ENCODE data around the gene HELLS.
"Not testable (repeated sequence)": the region's sequence is repeated elsewhere in the genome, so short reads cannot be mapped to it uniquely, and the experiment has no call there.

Gene HELLS

DNA sequence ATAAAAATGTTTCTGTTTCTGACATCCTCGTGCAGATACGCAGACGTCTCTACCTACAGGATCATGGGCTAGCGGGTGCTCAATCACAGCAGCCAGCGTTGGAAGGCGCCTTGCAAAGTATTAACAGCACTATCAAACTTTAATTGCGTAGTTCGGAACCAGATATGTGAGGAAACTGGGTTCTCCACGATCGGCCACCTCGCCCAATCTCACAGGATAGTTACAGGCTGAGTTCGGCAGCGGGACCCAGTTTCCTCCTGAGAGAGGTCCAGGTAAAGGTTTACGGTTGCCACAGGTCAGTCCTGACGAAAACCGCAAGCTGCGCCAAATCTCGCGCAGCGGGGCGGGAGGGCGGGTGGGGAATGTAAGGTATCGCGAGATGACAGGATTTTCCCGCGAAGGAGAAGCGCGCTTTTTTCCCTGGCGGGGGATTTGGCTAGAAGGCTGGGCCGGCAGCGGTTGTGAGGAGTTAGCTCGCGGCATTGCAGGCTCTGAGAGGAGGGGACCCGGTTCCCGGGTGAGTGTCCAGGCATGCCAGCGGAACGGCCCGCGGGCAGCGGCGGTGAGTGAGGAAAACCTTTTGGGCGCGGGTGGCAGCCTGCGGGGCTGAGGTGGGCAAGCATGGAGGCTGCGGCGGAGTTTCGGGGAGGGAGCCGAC is at the start of gene HELLS:
TSS of gene HELLS (plus strand) at position 398 of the 658 bp plus-strand sequence. CDS start at position 532, 134 bp downstream.
- DNase-seq (ENCODE audit: low read depth in 2 of 3, low spot score in 1 of 3), result peak; percentile 70 to 73 (median 71)

DNA sequence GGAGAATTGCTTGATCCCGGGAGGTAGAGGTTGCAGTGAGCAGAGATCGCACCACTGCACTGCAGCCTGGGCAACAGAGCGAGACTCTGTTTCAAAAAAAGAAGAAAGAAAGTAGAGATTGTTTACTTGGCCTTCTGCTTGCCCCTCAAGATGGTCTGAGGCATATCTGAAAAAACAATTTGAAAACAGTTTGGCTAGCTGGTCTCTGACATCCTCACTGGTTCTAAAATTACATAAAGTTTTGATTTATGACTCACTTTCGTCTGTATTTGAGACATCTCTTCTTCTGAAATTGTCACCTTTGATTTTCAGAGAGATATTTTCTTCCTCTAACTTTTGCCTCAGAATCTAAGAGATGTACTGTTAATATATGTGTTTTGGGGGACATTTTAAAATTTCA is 49.6 kb upstream of the HELLS start:
- no peak for DNase-seq (ENCODE audit: low read depth in 2 of 3, low spot score in 1 of 3)

DNA sequence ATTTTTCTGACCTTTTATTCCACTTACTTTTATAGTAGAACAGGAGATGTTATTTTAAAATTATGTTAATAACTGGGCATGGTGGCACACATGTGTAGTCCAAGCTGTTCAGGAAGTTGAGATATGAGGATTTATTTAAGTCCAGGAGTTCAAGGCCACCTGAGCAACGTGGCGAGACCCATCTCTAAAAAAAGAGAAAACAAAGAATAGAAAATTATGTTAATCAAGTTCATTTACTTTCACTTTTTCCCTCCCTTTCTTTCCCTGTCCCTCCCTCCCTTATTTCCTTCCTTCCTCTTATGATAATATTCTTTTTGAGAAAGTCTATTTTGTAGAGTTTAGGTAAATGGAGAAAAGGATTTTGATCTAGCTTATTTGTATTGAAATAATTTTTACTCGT is 48.9 kb upstream of the HELLS start:
- DNase-seq (ENCODE audit: low read depth in 2 of 3, low spot score in 1 of 3), result no peak

DNA sequence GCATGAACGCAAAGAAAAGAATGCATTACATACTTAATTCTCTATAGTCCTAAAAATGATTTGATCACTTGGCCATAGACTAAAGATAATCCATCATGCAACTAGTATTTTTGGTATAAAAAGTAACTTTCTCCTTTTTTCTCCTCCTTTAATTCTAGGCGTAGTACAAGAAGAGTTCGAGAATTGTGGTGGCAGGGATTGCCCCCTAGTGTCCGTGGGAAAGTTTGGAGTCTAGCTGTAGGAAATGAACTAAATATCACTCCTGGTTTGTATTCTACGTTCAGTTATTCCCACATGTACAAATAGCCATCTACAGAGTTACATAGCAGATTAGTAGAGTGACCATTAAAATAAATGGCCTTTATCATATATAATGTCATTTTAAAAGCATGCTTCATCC is 45.5 kb upstream of the HELLS start:
- no peak for DNase-seq (ENCODE audit: low read depth in 2 of 3, low spot score in 1 of 3)

DNA sequence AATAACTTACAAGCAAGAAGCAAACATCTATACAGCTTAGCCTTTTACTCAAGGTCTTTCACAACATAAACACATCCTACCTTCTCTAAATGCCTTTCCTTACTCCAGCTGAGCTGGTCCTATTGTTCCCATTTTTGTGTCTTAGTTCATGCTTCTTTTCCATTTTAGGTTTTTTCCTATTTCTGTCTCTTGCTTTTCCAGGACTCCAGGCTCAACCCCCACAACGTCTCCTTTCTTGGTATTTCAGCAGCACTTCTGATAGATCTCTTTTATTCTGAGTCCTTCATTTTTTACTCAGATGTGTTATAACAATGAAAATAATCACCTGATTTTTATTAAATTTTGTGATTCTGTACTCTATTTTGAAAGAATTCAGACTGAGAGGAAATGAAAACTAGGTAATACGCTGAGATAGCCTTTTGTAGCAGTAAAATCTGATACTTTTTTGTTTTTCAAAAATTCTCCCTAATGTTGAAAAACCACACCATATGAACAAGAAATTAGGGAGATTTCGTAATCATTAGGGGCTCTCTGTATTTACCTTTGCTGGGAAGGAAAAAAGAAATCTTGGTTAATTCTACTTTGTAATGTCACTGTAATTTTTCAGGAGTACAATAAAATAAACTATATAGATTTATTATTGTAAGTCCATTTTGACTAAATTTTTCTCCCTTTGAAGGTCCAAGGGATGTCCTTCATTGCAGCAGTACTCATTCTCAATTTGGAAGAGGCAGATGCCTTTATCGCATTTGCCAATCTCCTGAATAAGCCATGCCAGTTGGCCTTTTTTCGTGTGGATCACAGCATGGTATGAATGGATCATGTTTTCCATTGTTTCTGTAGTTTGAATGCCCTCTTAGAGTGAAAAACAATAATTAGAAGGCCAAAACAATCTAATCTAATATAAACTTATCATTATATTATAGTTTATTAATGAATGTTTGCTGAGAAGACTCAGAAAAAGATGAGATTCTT is 24.0 kb upstream of the HELLS start:
- DNase-seq (ENCODE audit: low read depth in 2 of 3, low spot score in 1 of 3), result no peak

DNA sequence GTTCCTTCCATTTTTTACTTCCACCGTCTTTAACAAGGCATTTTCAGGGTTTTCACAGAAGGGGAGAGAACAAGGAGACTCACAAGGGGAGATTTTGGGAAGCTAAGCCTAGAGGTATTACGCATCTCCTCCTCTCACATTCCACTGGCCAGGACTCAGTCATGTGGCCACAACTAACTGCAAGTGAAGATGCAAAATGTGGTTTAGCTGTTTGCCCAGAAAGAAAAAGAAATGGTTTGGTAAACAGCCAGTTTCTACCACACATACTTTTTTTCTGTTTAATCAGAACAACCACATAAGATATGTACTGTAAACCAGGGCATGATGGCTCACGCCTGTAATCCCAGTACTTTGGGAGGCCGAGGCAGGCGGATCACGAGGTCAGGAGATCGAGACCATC is 21.4 kb upstream of the HELLS start:
- no peak for DNase-seq (ENCODE audit: low read depth in 2 of 3, low spot score in 1 of 3)

DNA sequence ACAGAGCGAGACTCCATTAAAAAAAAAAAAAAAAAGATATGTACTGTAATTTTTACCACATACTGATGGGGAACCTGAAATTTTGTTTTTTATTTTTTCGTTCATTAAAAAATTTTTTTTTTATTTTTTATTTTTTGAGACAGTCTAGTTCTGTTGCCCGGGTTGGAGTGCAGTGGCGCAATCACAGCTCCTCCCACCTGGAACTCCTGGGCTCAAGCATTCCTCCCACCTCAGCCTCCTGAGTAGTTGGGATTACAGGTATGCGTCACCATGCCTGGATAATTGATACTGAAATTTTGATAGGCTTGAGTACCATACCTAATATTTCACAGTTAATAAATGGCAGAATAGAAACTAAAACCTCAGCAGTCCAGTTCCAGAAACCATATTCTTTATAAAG is 20.9 kb upstream of the HELLS start:
- DNase-seq (ENCODE audit: low read depth in 2 of 3, low spot score in 1 of 3), result no peak

DNA sequence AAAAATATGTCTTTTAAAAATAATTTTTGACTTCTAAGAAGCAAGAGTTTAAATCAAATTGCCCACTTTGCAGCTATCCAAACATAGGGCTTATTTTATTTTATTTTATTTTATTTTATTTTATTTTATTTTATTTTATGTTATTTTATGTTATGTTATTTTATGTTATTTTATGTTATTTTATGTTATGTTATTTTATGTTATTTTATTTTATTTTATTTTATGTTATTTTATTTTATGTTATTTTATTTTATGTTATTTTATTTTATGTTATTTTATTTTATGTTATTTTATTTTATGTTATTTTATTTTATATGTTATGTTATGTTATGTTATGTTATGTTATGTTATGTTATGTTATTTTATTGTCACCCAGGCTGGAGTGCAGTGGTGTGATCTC is 14.0 kb upstream of the HELLS start:
- DNase-seq (ENCODE audit: low read depth in 2 of 3, low spot score in 1 of 3), result not testable (repeated sequence)

DNA sequence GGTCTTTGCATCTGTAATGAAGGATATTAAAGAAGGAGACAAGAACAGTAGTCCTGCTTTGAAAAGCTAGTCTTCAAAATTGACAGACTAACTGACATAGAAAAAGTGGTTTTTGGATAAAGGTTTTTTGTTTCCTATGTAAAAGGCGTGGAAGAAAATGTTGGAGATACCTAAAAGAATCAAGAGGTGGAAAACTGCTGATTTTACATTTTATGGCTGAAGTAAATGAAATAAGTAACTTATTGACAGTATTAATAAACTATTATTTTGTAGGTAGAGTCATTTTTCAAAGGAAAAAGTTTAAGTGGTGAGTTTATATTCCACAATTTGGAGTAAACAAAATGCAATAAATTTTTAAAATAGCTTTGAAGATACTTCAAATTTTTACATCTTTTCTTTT is 12.6 kb upstream of the HELLS start:
- DNase-seq (ENCODE audit: low read depth in 2 of 3, low spot score in 1 of 3), result no peak

DNA sequence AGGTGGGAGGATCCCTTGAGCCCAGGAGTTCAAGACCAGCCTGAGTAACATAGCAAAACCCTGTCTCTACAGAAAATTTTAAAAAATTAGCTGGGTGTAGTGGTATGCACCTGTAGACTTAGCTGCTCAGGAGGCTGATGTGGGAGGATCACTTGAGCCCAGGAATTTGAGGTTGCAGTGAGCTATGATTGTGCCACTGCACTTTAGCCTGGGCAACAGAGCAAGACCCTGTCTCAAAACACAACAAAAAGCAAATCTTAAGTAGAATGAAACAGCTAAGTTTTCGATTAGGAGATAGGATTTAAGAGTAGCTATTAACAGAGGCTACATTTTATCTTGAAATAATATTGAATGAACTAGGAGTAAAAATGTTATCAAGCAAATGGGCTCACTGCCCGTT is 3.3 kb upstream of the HELLS start:
- DNase-seq (ENCODE audit: low read depth in 2 of 3, low spot score in 1 of 3), result not testable (repeated sequence)

DNA sequence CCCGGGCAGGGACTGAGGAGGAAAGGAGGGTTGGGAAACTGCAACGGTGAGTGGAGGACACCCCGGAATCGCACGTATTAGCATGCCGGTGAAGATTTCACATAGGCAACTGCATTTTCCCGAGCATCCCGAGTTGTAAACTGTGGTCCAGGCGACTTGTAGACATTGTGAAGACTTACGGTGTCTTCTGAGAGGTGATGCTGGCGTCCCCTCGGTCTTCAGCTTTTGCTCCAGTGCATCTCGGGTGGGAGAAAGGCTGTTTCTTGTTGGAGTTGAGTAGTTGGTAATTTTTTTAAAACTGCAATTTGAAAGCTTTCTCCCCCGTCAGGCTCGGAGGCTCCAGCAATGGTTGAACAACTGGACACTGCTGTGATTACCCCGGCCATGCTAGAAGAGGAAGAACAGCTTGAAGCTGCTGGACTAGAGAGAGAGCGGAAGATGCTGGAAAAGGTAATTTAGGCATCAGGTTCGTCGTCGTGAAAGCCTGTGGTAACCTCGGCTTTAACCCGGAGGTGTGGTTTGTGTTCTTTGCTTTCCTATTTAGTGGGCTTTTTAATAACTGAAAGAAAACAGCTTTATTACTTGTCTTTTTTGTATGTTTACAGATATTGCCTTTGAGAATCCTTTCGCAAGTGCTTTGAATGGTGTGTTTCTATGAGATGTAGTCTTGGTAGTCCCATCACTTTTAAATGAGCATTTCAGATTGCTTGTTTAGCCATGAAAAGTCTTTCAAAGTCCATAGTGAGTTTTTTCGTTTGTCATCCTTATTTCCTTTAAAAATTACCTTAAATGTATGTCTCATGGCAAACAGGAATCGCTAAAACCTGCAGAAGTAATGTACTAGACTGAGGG is 687 bp downstream of the HELLS start:
- peak in 1 of 3 donors; percentile 2 for DNase-seq (ENCODE audit: low read depth in 2 of 3, low spot score in 1 of 3)

DNA sequence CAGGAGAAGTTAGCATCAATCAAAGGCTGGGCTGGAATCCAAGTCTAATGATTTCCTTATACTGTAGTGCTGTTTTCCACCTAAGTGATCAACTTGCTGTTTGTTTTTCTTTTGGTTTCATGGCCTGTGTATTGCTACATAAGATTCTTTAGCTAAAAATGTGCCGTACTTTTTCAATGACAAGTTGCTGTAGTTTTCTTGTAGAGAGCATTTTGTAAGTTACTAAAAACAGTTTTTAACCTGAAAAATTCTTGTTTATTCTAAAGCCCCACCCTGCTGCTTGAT is 1.3 kb downstream of the HELLS start:
- no peak for DNase-seq (ENCODE audit: low read depth in 2 of 3, low spot score in 1 of 3)

DNA sequence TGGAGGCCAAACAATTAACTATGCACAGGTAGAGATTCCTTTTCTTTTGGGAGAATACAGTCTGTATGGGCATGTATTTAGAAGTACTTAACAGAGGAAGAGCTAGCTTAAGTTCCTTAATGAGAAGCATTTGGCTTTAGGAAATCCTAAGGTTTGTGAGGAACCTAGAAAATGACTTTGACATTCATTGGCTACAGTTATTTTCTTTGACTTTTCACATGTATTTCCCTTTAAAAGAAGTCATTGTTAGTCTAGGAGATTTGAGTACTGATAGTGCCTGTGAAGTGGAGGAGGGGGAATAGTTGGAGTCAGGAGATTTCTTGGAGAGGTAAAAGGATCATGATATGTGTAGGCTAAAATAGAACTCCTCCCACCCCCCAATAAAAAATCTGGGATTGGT is 3.6 kb downstream of the HELLS start:
- DNase-seq (ENCODE audit: low read depth in 2 of 3, low spot score in 1 of 3), result no peak

DNA sequence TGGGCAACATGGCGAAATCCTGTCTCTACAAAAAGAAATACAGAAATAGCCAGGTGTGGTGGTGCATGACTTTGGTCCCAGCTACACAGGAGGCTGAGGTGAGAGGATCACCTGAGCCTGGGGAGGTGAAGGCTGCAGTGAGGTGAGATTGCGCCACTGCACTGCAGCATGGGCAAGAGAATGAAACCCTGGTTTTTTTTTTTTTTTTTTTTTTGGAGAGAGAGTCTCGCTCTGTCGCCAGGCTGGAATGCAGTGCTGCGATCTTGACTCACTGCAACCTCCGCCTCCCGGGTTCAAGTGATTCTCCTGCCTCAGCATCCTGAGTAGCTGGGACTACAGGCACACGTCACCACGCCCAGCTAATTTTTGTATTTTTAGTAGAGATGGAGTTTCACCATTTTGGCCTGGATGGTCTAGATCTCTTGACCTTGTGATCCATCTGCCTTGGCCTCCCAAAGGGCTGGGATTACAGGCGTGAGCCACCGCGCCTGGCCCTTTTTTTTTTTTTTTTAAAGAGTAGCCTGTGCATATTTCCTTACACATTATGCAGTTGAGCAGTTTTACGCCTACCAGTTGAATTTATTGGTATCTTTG is 22.2 kb downstream of the HELLS start:
- DNase-seq (ENCODE audit: low read depth in 2 of 3, low spot score in 1 of 3), result not testable (repeated sequence)

DNA sequence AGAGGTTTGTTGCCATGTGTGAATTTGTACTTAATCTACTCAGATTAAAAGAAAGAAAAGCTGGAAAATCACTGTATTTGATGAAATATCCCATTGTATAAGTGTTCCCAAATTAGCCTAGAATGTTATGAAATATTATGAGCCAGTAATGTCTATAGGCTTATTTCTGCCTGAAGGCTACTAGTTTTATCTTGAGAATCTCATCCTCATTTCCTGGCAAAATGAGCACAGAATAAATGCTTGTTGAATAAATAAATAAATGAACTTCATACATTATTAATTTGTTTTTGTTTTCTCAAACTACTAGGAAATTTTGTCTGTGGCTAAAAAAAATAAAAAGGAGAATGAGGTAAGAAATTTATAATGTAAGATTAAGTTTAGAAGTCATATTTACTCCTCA is 25.5 kb downstream of the HELLS start:
- no peak for DNase-seq (ENCODE audit: low read depth in 2 of 3, low spot score in 1 of 3)

DNA sequence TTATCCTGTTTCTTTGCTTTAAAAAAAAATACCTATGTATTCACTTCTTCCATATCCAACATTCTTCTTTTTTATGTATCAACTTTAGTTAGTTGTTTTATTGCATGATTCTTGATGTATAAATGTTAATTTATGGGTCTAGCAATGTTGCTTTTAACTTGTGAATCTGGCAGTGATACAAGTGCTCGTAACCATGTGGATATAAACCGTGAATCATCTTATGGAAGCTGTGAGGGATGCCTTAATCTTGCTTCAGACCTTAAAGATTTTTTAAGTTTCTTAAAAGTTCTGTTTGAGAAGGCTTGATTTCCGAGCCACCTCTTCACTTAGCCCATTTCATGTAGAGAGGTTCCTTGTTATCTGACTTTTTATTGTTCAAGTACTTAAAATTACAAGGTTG is 25.9 kb downstream of the HELLS start:
- no peak for DNase-seq (ENCODE audit: low read depth in 2 of 3, low spot score in 1 of 3)

DNA sequence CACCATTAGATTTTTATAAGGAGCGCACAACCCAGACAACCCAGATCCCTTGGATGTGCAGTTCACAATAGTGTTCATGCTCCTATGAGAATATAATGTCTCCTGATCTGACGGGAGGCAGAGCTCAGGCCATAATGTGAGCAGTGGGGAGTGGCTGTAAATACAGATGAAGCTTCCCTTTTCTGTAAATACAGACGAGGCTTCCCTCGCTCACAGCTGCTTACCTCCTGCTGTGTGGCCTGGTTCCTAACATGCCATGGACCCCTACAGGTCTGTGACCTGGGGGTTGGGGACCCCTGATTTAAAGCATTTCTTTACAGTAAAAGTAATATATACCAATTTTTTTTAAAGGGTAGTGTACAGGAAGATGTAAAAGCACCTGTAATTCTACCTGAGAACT is 33.2 kb downstream of the HELLS start:
- no peak for DNase-seq (ENCODE audit: low read depth in 2 of 3, low spot score in 1 of 3)

DNA sequence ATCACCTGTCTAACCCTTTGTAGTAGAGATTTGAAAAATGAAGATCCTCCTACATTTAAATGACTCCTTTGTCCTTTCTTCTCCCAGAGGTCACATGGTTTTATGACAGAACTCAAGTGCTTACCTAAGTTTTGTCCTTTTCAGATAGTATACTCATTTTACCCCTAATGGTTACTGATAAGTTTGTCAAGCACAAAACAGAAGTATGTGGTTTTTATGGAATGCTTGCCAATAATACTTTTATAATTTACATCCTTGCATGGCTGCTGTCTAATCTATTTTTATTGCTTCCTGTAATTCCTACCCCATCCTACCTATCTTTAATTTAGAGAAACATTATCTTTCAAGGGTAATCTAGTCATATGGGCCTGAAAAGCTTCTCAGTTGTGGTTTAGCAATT is 37.5 kb downstream of the HELLS start:
- DNase-seq (ENCODE audit: low read depth in 2 of 3, low spot score in 1 of 3), result no peak

DNA sequence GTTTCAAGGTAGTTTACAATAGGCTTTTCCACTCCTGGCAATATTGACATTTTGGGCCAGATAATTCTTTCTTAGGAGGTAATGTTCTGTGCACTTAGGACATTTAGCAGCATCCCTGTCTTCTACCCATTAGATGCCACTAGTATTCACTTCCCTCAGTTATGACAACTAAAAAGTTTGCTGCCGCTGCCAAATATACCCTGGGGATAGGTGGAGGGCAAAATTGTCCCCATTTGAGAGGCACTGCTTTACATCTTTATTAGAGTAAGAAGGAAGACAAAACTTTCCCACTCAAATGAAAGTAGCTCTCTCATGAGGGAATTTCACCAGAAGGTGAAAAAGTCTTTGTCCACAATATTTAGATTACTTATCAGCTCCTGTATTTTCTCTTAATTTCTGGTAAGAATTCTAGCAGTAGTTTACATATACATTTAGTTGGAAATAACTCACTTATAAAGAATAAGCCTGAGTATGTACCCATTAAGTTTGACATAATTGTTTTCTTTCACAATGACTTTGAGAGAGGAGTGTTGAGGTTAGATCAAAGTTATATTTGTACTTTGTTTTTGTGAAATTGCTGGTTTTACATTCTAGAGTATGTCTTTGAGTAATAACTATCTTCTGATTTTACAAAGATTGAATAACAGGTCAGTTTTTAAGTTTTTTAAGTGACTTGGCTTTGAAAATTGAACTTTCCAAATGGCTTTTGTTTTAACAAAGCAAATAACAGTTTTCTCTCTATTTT is 46.0 kb downstream of the HELLS start:
- DNase-seq (ENCODE audit: low read depth in 2 of 3, low spot score in 1 of 3), result no peak

DNA sequence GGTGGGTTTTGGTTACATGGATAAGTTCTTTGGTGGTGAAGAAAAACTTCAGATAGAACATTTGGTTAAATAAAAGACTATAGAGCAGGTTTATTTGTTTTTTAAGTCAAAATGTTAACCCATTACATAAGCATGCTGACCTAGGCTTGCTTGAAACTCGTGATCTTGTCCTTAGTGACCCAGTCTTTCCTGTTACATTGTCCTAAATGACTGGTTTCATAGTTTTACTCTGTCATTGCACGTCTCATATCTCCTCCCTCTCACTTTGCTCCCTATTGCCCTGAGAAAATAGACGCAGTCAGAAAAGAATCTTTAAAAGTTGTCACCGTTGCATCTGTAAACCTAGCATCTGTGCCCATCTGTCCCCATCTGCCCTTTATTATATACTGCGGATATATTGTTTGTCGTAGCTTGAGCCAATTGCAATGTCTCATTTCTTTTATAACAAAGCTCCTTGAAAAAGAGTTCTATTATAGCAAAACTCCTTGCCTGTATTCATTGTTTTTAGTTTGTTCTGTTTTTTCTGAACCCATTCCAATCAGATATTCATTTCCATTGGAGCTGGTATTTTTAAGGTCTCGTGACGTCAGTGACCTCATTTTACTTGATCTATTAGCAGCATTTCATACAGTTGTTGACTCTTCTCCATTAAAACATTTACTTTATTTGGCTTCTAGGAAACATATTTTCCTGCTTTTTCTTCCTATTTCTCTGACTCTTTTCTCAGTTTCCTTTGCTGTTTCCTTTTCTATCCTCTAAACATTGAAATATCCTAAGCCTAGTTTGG is 57.3 kb downstream of the HELLS start:
- DNase-seq (ENCODE audit: low read depth in 2 of 3, low spot score in 1 of 3), result no peak
